ENCODE measurements around the gene OPHN1. TPM values are rescaled to one million over a fixed set of nuclear protein-coding genes. Genes with fewer than 3 reads are reported as not detected.

The OPHN1 gene
- total RNA-seq, 2 donors from 2014 or later = 2.5 to 4.3 TPM

DNA sequence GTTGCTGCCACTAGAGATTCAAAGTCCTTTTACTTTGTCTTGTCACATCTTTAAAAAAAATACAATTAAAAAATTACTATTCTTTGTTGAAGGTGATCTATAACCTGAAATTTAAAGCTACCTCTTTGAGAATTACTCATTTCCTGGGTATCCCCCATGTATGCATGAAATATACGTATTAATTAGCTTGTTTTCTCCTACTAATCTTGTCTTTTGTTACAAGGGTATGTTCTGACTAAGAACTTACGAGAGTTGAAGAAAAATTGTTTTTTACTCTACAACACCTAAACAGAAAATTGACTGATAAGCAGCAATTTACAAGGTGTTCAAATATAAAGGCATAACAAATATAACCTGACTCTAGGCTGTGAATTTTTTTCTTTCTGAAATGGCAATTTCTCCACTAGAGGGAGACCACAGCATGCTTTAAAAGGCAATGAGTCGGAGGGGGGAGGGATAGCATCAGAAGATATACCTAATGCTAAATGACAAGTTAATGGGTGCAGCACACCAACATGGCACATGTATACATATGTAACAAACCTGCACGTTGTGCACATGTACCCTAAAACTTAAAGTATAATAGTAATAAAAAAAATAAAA, 249.6 kb downstream of the OPHN1 start:
- TF ChIP-seq, protein P1, sequence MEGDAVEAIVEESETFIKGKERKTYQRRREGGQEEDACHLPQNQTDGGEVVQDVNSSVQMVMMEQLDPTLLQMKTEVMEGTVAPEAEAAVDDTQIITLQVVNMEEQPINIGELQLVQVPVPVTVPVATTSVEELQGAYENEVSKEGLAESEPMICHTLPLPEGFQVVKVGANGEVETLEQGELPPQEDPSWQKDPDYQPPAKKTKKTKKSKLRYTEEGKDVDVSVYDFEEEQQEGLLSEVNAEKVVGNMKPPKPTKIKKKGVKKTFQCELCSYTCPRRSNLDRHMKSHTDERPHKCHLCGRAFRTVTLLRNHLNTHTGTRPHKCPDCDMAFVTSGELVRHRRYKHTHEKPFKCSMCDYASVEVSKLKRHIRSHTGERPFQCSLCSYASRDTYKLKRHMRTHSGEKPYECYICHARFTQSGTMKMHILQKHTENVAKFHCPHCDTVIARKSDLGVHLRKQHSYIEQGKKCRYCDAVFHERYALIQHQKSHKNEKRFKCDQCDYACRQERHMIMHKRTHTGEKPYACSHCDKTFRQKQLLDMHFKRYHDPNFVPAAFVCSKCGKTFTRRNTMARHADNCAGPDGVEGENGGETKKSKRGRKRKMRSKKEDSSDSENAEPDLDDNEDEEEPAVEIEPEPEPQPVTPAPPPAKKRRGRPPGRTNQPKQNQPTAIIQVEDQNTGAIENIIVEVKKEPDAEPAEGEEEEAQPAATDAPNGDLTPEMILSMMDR (IDR thresholded peaks at IDR 0.05) = peak in 1 of 2 donors; percentile 52
- no peaks in the 10 kb centered on the region for H3K9me3 ChIP-seq
- DNase-seq (ENCODE audit: low spot score) = no peak
- no peak overlapping the region for H3K4me3 ChIP-seq
- H3K36me3 ChIP-seq = no peaks in the 10 kb centered on the region
- no peak overlapping the region for H3K27ac ChIP-seq
- no peaks in the 10 kb centered on the region for H3K4me1 ChIP-seq
- H3K27me3 ChIP-seq = no peaks in the 10 kb centered on the region

- H3K4me3 ChIP-seq = no peak overlapping the region
- H3K27me3 ChIP-seq = no peaks in the 10 kb centered on the region
- no peak for DNase-seq (ENCODE audit: low spot score)
- no peaks in the 10 kb centered on the region for H3K4me1 ChIP-seq
- TF ChIP-seq, protein P1 (IDR thresholded peaks at IDR 0.05) = no peak
- no peaks in the 10 kb centered on the region for H3K9me3 ChIP-seq
- H3K36me3 ChIP-seq = no peaks in the 10 kb centered on the region
- no peak overlapping the region for H3K27ac ChIP-seq
These were observed 252.7 kb downstream of the OPHN1 start for GRCh38 chrX:68180579-68180978.

DNA sequence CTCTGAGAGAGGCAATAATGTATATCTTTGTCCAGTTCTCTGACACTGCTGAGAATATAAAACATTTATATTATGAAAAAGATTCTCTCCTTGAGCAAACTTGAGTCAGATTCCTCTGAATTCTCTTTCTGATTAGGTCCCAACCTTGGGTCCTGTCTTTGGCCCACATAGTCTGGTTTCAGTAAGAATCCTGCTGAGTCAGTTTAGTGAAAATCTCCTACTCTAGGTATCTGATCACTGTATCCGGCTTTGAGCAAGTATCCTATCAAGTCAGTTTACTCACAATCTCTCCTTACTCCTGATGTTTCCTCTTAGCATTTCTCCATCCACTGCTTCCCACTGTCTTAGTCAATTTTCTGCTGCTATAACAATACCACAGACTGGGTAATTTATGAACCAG, 253.9 kb downstream of the OPHN1 start:
- Histone ChIP-seq H3K27ac (no peak overlapping the region), H3K27me3 (no peaks in the 10 kb centered on the region), H3K9me3 (no peaks in the 10 kb centered on the region), H3K4me1 (no peaks in the 10 kb centered on the region), H3K4me3 (no peak overlapping the region), H3K36me3 (no peaks in the 10 kb centered on the region)
- DNase-seq (ENCODE audit: low spot score) = no peak
- TF ChIP-seq, protein P1 (IDR thresholded peaks at IDR 0.05) = no peak

DNA sequence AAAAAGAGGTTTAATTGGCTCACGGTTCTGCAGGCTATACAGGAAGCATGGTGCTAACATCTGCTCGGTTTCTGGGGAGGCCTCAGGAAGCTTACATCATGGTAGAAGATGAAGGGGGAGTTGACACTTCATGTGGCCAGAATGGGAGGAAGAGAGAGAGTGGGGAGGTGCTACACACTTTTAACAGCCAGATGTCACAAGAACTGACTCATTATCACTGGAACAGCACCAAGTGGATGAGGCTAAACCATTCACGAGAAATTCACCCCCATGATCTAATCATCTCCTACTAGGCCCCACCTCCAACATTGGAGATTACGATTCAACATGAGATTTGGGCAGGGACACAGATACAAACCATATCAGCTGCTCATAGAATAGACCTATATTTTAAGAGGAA, 255.8 kb downstream of the OPHN1 start:
- TF ChIP-seq, protein P1 (IDR thresholded peaks at IDR 0.05) = no peak
- DNase-seq (ENCODE audit: low spot score) = no peak
- no peak overlapping the region for H3K4me3 ChIP-seq
- H3K27ac ChIP-seq = no peak overlapping the region
- no peaks in the 10 kb centered on the region for H3K27me3 ChIP-seq
- H3K4me1 ChIP-seq = no peaks in the 10 kb centered on the region
- H3K9me3 ChIP-seq = no peaks in the 10 kb centered on the region
- no peaks in the 10 kb centered on the region for H3K36me3 ChIP-seq

GRCh38 chrX:68175562-68175961, 257.7 kb downstream of the OPHN1 start:
- no peaks in the 10 kb centered on the region for H3K4me1 ChIP-seq
- no peaks in the 10 kb centered on the region for H3K27me3 ChIP-seq
- TF ChIP-seq, protein P1 (IDR thresholded peaks at IDR 0.05) = no peak
- DNase-seq (ENCODE audit: low spot score) = no peak
- no peaks in the 10 kb centered on the region for H3K36me3 ChIP-seq
- H3K4me3 ChIP-seq = no peak overlapping the region
- H3K27ac ChIP-seq = no peak overlapping the region
- no peaks in the 10 kb centered on the region for H3K9me3 ChIP-seq

DNA sequence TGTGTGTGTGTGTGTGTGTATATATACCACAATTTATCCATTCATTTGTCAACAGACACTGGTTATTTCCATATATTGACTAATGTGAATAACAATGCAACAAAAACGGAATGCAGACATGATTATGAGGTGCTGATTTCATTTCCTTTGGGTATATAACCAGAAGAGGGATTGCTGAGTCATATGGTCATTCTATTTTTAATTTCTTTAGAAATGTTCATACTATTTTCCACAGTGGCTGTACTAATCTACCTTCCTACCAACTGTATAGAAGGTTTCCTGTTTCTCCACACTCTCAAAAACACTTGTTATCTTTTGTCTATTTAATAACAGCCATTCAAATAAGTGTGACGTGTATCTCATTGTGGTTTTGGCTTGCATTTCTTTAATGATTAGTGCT, 269.9 kb downstream of the OPHN1 start:
- DNase-seq (ENCODE audit: low spot score) = no peak
- TF ChIP-seq, protein P1 (IDR thresholded peaks at IDR 0.05) = no peak
- Histone ChIP-seq H3K36me3 (no peaks in the 10 kb centered on the region), H3K27me3 (no peaks in the 10 kb centered on the region), H3K27ac (no peak overlapping the region), H3K4me1 (no peaks in the 10 kb centered on the region), H3K9me3 (no peaks in the 10 kb centered on the region), H3K4me3 (no peak overlapping the region)
